GM23338 (cell line): Measurements from ENCODE around the gene DOCK2. TPM values are rescaled to one million over a fixed set of nuclear protein-coding genes. Genes with fewer than 3 reads are reported as not detected.

ENCODE experiments used
- ATAC-seq: fragments of 200-7000 bp; cut with Tn5 transposase; 3 replicates; pipeline ENCODE4 v1.9.1; 2020
- DNase-seq: peaks from one replicate; pipeline ENCODE4 v3.0.0-alpha.2; 2015; ENCODE audit warnings: low spot score
- H2AFZ ChIP-seq: fragments of 200-600 bp; sonication (generic); 2 replicates; pipeline ENCODE4 v1.8.0; 2016; ENCODE audit warnings: antibody characterized with exemption, mild to moderate bottlenecking, moderate library complexity
- H3F3A ChIP-seq: fragments of 200-600 bp; sonication (generic); replicated peaks from 2 replicates; pipeline ENCODE4 v1.8.0; 2017; ENCODE audit warnings: antibody characterized with exemption, mixed run types, low read depth
- H3K27ac ChIP-seq: fragments of 200-600 bp; sonication (generic); 2 replicates; pipeline ENCODE4 v1.6.1; 2016; ENCODE audit warnings: low read depth
- H3K27me3 ChIP-seq: fragments of 200-600 bp; sonication (generic); 2 replicates; pipeline ENCODE4 v1.8.0; 2016; ENCODE audit warnings: mild to moderate bottlenecking, mixed run types, moderate library complexity; ENCODE audit not compliant: insufficient read depth
- H3K36me3 ChIP-seq: fragments of 200-600 bp; sonication (generic); 2 replicates; pipeline ENCODE4 v1.8.0; 2016; ENCODE audit warnings: mild to moderate bottlenecking; ENCODE audit not compliant: insufficient read depth
- H3K4me1 ChIP-seq: fragments of 200-600 bp; sonication (generic); 2 replicates; pipeline ENCODE4 v1.8.0; 2016; ENCODE audit warnings: mild to moderate bottlenecking, moderate library complexity; ENCODE audit not compliant: insufficient read depth
- H3K4me2 ChIP-seq: fragments of 200-600 bp; sonication (generic); 2 replicates; pipeline ENCODE4 v1.7.1; 2017; ENCODE audit warnings: mixed run types
- H3K4me3 ChIP-seq: fragments of 200-600 bp; sonication (generic); 2 replicates; pipeline ENCODE4 v1.6.1; 2016; ENCODE audit warnings: mixed run types
- H3K79me2 ChIP-seq: fragments of 200-600 bp; sonication (generic); replicated peaks from 2 replicates; pipeline ENCODE4 v1.8.0; 2017; ENCODE audit warnings: mild to moderate bottlenecking; ENCODE audit not compliant: insufficient read depth
- H3K9me2 ChIP-seq: fragments of 200-600 bp; sonication (generic); 2 replicates; pipeline ENCODE4 v1.8.0; 2017; ENCODE audit not compliant: insufficient read depth
- H4K20me1 ChIP-seq: fragments of 200-600 bp; sonication (generic); replicated peaks from 2 replicates; pipeline ENCODE4 v1.8.0; 2017; ENCODE audit warnings: mild to moderate bottlenecking; ENCODE audit not compliant: insufficient read depth
- H3K27ac Mint-ChIP-seq: 2 replicates; pipeline ENCODE4 v1.8.0; 2020; ENCODE audit warnings: inconsistent platforms, mild to moderate bottlenecking, moderate library complexity, mixed read lengths
- H3K27me3 Mint-ChIP-seq: 3 replicates; pipeline ENCODE4 v1.8.0; 2022; ENCODE audit warnings: low read depth, mild to moderate bottlenecking, moderate library complexity, mixed read lengths, inconsistent platforms; ENCODE audit not compliant: insufficient read depth, poor library complexity
- H3K36me3 Mint-ChIP-seq: 3 replicates; pipeline ENCODE4 v1.8.0; 2021; ENCODE audit warnings: low read depth, mild to moderate bottlenecking, inconsistent platforms, moderate library complexity, mixed read lengths
- H3K4me1 Mint-ChIP-seq: 3 replicates; pipeline ENCODE4 v1.8.0; 2020; ENCODE audit warnings: mild to moderate bottlenecking, inconsistent platforms, mixed read lengths
- H3K4me3 Mint-ChIP-seq: 3 replicates; pipeline ENCODE4 v1.8.0; 2021; ENCODE audit warnings: moderate library complexity, mild to moderate bottlenecking, inconsistent platforms, mixed read lengths
- H3K9me3 Mint-ChIP-seq: 3 replicates; pipeline ENCODE4 v1.8.0; 2020; ENCODE audit warnings: moderate library complexity, mild to moderate bottlenecking, inconsistent platforms, mixed read lengths
- EZH2 ChIP-seq: fragments of 200-600 bp; sonication (generic); IDR thresholded peaks from one replicate; pipeline ENCODE4 v1.8.0; 2017; ENCODE audit warnings: antibody characterized with exemption, mild to moderate bottlenecking, low read depth; ENCODE audit not compliant: unreplicated experiment
- EZH2phosphoT487 ChIP-seq: fragments of 200-600 bp; sonication (generic); IDR thresholded peaks from one replicate; pipeline ENCODE4 v1.8.1; 2018; ENCODE audit warnings: antibody characterized with exemption; ENCODE audit not compliant: unreplicated experiment
- NANOG ChIP-seq: IDR thresholded peaks from 2 replicates; pipeline ENCODE4 v1.6.1; 2016; ENCODE audit warnings: antibody characterized with exemption, borderline replicate concordance
- POLR2AphosphoS5 ChIP-seq: IDR thresholded peaks from 2 replicates; pipeline ENCODE4 v1.6.1; 2016; ENCODE audit warnings: antibody characterized with exemption, low read depth
- polyA plus RNA-seq: library from polyadenylated mRNA; unstranded; fragments of >200 nt; fragmentation: Nextera tagmentation; extraction: Ambion mirVana; gene quantifications from 2 replicates; pipeline ENCODE4 v1.2.1, GENCODE V29; 2016
- total RNA-seq: library from RNA; depleted of rRNA; stranded (reverse); fragments of >200 nt; shearing (Covaris generic); gene quantifications from 2 replicates; pipeline ENCODE4 v1.2.3, GENCODE V29; 2014
- TF ChIP-seq, protein P1 (sequence below): IDR thresholded peaks from one replicate; pipeline ENCODE4 v1.6.1; 2018; ENCODE audit warnings: antibody characterized with exemption; ENCODE audit not compliant: unreplicated experiment
- TF ChIP-seq, protein P2 (sequence below), 2 experiments: fragments of 200-600 bp in 1 of 2; sonication (generic) in 1 of 2; conservative IDR thresholded peaks; 2 replicates each; pipeline versions ENCODE4 v1.5.1 to v1.6.1; 2016 to 2017; ENCODE audit warnings: antibody characterized with exemption in 2 of 2, low read depth in 2 of 2, mild to moderate bottlenecking in 2 of 2, moderate library complexity in 1 of 2
- TF ChIP-seq, protein P3 (sequence below): IDR thresholded peaks from 2 replicates; pipeline ENCODE4 v1.6.1; 2016; ENCODE audit warnings: antibody characterized with exemption
- TF ChIP-seq, protein P4 (sequence below): fragments of 250-450 bp; sonication (Bioruptor Pico); IDR thresholded peaks from 2 replicates; pipeline ENCODE4 v1.5.0; 2020; ENCODE audit warnings: mild to moderate bottlenecking, moderate library complexity

Gene DOCK2
- total and polyA plus RNA-seq, 2 experiments from 2014 or later = 3.7 to 9.4 TPM

DNA sequence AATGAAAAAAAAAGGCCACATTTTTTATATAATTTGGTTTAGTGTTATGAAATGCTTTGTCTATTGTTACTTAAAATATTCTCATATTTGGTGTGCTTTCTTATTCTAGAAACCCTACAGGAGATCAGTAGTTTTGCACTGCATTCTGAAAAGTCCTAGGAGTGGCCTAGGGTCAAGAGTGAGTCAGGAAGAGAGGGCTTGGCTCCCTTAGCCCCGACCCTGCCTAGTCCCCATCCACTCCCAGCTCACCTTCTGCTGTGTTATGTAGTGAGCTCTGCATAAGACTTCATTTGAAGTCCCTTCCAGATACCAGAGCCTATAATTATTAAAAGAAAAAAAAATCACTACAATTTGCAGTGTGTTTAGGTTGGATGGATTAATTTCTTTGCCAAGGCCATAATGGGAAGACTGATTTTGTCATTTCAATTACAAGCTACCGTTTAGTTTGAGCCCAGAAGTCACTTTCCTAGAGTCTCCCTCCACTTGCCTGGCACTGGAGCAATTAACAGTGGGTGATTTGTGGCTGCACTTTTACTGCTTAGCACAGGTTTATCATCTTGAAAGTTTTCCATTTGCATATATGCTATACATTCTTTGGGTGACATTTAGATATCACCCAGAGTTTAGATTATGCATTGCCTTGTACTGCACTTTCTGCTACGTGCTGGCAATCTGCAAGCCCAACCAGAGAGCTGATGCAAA is 199.9 kb downstream of the DOCK2 start:
- ATAC-seq = peak; percentile 73
- Mint-ChIP-seq H3K27me3 (no peaks in the 10 kb centered on the region), H3K36me3 (no peaks in the 10 kb centered on the region), H3K4me3 (no peak overlapping the region), H3K4me1 (no peaks in the 10 kb centered on the region), H3K9me3 (no peaks in the 10 kb centered on the region), H3K27ac (no peak overlapping the region)
- Histone ChIP-seq H3F3A (no peaks in the 10 kb centered on the region), H4K20me1 (no peaks in the 10 kb centered on the region), H3K9me2 (peaks cover 8% of the 10 kb centered on the region; the same call in 1 of the 2 replicates), H3K4me2 (no peak overlapping the region), H3K27me3 (no peaks in the 10 kb centered on the region), H3K4me1 (no peaks in the 10 kb centered on the region), H3K4me3 (no peak overlapping the region), H3K27ac (no peak overlapping the region), H3K79me2 (no peaks in the 10 kb centered on the region), H2AFZ (no peak overlapping the region), H3K36me3 (no peaks in the 10 kb centered on the region)
- no peak for DNase-seq
- TF ChIP-seq, protein P1, sequence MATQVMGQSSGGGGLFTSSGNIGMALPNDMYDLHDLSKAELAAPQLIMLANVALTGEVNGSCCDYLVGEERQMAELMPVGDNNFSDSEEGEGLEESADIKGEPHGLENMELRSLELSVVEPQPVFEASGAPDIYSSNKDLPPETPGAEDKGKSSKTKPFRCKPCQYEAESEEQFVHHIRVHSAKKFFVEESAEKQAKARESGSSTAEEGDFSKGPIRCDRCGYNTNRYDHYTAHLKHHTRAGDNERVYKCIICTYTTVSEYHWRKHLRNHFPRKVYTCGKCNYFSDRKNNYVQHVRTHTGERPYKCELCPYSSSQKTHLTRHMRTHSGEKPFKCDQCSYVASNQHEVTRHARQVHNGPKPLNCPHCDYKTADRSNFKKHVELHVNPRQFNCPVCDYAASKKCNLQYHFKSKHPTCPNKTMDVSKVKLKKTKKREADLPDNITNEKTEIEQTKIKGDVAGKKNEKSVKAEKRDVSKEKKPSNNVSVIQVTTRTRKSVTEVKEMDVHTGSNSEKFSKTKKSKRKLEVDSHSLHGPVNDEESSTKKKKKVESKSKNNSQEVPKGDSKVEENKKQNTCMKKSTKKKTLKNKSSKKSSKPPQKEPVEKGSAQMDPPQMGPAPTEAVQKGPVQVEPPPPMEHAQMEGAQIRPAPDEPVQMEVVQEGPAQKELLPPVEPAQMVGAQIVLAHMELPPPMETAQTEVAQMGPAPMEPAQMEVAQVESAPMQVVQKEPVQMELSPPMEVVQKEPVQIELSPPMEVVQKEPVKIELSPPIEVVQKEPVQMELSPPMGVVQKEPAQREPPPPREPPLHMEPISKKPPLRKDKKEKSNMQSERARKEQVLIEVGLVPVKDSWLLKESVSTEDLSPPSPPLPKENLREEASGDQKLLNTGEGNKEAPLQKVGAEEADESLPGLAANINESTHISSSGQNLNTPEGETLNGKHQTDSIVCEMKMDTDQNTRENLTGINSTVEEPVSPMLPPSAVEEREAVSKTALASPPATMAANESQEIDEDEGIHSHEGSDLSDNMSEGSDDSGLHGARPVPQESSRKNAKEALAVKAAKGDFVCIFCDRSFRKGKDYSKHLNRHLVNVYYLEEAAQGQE = no peak
- TF ChIP-seq EZH2 = no peak

DNA sequence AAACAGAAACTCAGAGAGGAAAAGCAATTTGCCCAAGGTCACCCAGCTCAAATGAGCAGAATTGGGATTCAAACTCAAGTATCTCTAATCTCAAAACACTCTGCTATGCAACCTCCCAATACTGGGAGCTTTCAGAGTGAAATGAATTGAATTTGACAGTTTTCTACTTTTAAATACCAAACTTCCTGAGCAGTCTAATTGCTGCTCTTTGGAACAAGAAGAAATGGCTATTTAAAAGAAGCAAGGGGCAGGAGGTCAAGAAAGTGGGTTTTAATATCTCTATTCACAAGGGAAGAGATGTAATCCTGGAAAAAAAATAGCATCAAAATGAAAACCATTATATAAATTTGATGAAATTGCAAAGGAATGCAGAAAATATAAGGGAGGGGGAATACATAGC is 200.6 kb downstream of the DOCK2 start:
- Histone ChIP-seq H3K79me2 (no peaks in the 10 kb centered on the region), H3K9me2 (peaks cover 8% of the 10 kb centered on the region; the same call in 1 of the 2 replicates), H3F3A (no peaks in the 10 kb centered on the region), H3K27me3 (no peaks in the 10 kb centered on the region), H3K4me2 (no peak overlapping the region), H3K4me1 (no peaks in the 10 kb centered on the region), H3K27ac (no peak overlapping the region), H4K20me1 (no peaks in the 10 kb centered on the region), H3K4me3 (no peak overlapping the region), H3K36me3 (no peaks in the 10 kb centered on the region), H2AFZ (no peak overlapping the region)
- DNase-seq = no peak
- ATAC-seq = no peak
- no peaks in the 10 kb centered on the region for H3K27me3 Mint-ChIP-seq
- no peak overlapping the region for H3K4me3 Mint-ChIP-seq
- TF ChIP-seq, protein P2, sequence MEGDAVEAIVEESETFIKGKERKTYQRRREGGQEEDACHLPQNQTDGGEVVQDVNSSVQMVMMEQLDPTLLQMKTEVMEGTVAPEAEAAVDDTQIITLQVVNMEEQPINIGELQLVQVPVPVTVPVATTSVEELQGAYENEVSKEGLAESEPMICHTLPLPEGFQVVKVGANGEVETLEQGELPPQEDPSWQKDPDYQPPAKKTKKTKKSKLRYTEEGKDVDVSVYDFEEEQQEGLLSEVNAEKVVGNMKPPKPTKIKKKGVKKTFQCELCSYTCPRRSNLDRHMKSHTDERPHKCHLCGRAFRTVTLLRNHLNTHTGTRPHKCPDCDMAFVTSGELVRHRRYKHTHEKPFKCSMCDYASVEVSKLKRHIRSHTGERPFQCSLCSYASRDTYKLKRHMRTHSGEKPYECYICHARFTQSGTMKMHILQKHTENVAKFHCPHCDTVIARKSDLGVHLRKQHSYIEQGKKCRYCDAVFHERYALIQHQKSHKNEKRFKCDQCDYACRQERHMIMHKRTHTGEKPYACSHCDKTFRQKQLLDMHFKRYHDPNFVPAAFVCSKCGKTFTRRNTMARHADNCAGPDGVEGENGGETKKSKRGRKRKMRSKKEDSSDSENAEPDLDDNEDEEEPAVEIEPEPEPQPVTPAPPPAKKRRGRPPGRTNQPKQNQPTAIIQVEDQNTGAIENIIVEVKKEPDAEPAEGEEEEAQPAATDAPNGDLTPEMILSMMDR (conservative IDR thresholded peaks at IDR 0.05; ENCODE audit: low read depth in 2 of 2) = no peak
- TF ChIP-seq, protein P3, sequence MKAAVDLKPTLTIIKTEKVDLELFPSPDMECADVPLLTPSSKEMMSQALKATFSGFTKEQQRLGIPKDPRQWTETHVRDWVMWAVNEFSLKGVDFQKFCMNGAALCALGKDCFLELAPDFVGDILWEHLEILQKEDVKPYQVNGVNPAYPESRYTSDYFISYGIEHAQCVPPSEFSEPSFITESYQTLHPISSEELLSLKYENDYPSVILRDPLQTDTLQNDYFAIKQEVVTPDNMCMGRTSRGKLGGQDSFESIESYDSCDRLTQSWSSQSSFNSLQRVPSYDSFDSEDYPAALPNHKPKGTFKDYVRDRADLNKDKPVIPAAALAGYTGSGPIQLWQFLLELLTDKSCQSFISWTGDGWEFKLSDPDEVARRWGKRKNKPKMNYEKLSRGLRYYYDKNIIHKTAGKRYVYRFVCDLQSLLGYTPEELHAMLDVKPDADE = no peak
- TF ChIP-seq POLR2AphosphoS5 = no peak
- no peak for TF ChIP-seq NANOG
- no peak for TF ChIP-seq EZH2phosphoT487
- TF ChIP-seq, protein P4, sequence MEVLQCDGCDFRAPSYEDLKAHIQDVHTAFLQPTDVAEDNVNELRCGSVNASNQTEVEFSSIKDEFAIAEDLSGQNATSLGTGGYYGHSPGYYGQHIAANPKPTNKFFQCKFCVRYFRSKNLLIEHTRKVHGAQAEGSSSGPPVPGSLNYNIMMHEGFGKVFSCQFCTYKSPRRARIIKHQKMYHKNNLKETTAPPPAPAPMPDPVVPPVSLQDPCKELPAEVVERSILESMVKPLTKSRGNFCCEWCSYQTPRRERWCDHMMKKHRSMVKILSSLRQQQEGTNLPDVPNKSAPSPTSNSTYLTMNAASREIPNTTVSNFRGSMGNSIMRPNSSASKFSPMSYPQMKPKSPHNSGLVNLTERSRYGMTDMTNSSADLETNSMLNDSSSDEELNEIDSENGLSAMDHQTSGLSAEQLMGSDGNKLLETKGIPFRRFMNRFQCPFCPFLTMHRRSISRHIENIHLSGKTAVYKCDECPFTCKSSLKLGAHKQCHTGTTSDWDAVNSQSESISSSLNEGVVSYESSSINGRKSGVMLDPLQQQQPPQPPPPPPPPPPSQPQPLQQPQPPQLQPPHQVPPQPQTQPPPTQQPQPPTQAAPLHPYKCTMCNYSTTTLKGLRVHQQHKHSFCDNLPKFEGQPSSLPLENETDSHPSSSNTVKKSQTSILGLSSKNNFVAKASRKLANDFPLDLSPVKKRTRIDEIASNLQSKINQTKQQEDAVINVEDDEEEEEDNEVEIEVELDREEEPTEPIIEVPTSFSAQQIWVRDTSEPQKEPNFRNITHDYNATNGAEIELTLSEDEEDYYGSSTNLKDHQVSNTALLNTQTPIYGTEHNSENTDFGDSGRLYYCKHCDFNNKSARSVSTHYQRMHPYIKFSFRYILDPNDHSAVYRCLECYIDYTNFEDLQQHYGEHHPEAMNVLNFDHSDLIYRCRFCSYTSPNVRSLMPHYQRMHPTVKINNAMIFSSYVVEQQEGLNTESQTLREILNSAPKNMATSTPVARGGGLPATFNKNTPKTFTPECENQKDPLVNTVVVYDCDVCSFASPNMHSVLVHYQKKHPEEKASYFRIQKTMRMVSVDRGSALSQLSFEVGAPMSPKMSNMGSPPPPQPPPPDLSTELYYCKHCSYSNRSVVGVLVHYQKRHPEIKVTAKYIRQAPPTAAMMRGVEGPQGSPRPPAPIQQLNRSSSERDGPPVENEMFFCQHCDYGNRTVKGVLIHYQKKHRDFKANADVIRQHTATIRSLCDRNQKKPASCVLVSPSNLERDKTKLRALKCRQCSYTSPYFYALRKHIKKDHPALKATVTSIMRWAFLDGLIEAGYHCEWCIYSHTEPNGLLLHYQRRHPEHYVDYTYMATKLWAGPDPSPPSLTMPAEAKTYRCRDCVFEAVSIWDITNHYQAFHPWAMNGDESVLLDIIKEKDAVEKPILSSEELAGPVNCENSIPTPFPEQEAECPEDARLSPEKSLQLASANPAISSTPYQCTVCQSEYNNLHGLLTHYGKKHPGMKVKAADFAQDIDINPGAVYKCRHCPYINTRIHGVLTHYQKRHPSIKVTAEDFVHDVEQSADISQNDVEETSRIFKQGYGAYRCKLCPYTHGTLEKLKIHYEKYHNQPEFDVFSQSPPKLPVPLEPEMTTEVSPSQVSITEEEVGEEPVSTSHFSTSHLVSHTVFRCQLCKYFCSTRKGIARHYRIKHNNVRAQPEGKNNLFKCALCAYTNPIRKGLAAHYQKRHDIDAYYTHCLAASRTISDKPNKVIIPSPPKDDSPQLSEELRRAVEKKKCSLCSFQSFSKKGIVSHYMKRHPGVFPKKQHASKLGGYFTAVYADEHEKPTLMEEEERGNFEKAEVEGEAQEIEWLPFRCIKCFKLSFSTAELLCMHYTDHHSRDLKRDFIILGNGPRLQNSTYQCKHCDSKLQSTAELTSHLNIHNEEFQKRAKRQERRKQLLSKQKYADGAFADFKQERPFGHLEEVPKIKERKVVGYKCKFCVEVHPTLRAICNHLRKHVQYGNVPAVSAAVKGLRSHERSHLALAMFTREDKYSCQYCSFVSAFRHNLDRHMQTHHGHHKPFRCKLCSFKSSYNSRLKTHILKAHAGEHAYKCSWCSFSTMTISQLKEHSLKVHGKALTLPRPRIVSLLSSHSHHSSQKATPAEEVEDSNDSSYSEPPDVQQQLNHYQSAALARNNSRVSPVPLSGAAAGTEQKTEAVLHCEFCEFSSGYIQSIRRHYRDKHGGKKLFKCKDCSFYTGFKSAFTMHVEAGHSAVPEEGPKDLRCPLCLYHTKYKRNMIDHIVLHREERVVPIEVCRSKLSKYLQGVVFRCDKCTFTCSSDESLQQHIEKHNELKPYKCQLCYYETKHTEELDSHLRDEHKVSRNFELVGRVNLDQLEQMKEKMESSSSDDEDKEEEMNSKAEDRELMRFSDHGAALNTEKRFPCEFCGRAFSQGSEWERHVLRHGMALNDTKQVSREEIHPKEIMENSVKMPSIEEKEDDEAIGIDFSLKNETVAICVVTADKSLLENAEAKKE (CRISPR knock-in tag) = no peak
- no peak for TF ChIP-seq EZH2
- no peak overlapping the region for H3K27ac Mint-ChIP-seq
- H3K36me3 Mint-ChIP-seq = no peaks in the 10 kb centered on the region
- no peaks in the 10 kb centered on the region for H3K4me1 Mint-ChIP-seq
- H3K9me3 Mint-ChIP-seq = no peaks in the 10 kb centered on the region
